Measurements from ENCODE around the gene EPB41L3. TPM values are rescaled to one million over a fixed set of nuclear protein-coding genes. Genes with fewer than 3 reads are reported as not detected.

The EPB41L3 gene
- total RNA-seq, 1 experiment from 2014 or later, result 20.6 TPM

GRCh38 chr18:5582849-5583681 is 39.3 kb upstream of the EPB41L3 start (continued):
- TF ChIP-seq AFF4 (CRISPR knock-in tag; IDR thresholded peaks at IDR 0.05; ENCODE audit: borderline replicate concordance), result no peak
- TF ChIP-seq RORB (CRISPR knock-in tag; IDR thresholded peaks at IDR 0.05), result no peak

- ChIA-PET POLR2A (no interaction called here), CTCF (interaction anchor here (1.0 to 1.2 kb wide), 3 partner anchors 23 to 38 kb away, joined by 3 to 5 read pairs (median 3); no protein-coding TSS in a partner anchor)
- H3K36me3 Mint-ChIP-seq, result no peaks in the 10 kb centered on the region
- ATAC-seq (peak; percentile 93), DNase-seq (ENCODE audit: low spot score) (peak; percentile 25)
- H3K4me1 Mint-ChIP-seq, result peaks cover 64% of the 10 kb centered on the region
- H3K27me3 Mint-ChIP-seq (ENCODE audit: low read depth), result no peaks in the 10 kb centered on the region
- no peak overlapping the region for H3K4me3 Mint-ChIP-seq
- H3K27ac Mint-ChIP-seq, result peak overlapping the region; percentile 51
- no peaks in the 10 kb centered on the region for H3K9me3 Mint-ChIP-seq
- TF ChIP-seq CTCF (IDR thresholded peaks at IDR 0.05), result no peak
- no peak for TF ChIP-seq PRDM15 (CRISPR knock-in tag; IDR thresholded peaks at IDR 0.05)
- no peak for TF ChIP-seq OVOL2 (CRISPR knock-in tag; IDR thresholded peaks at IDR 0.05; ENCODE audit: borderline replicate concordance)
- TF ChIP-seq SMAD4 (CRISPR knock-in tag; IDR thresholded peaks at IDR 0.05), result no peak
- TF ChIP-seq ZNF396 (CRISPR knock-in tag; IDR thresholded peaks at IDR 0.05; ENCODE audit: borderline replicate concordance), result no peak
- no peak for TF ChIP-seq IRF1 (CRISPR knock-in tag; IDR thresholded peaks at IDR 0.05)
- no peak for TF ChIP-seq NR3C1 (CRISPR knock-in tag; conservative IDR thresholded peaks at IDR 0.05; ENCODE audit: low read depth)
- no peak for TF ChIP-seq ZNF281 (CRISPR knock-in tag; IDR thresholded peaks at IDR 0.05)
- TF ChIP-seq CDX4 (CRISPR knock-in tag; IDR thresholded peaks at IDR 0.05; ENCODE audit: borderline replicate concordance), result no peak
- TF ChIP-seq USF1 (CRISPR knock-in tag; IDR thresholded peaks at IDR 0.05), result no peak
- no peak for TF ChIP-seq USF2 (CRISPR knock-in tag; IDR thresholded peaks at IDR 0.05)
- no peak for TF ChIP-seq FOXJ3 (CRISPR knock-in tag; IDR thresholded peaks at IDR 0.05; ENCODE audit: borderline replicate concordance)
- TF ChIP-seq ESRRA (CRISPR knock-in tag; IDR thresholded peaks at IDR 0.05; ENCODE audit: borderline replicate concordance), result no peak
- TF ChIP-seq ERG (CRISPR knock-in tag; IDR thresholded peaks at IDR 0.05), result no peak
Measured at GRCh38 chr18:5582076-5582475, 38.3 kb upstream of the EPB41L3 start.
